ENCODE data around the gene TCL1A. TPM values are rescaled to one million over a fixed set of nuclear protein-coding genes. Genes with fewer than 3 reads are reported as not detected.

TCL1A gene
- total and polyA plus RNA-seq, 4 donors, result 0.14 to 17.2 (median 0.68) TPM

DNA sequence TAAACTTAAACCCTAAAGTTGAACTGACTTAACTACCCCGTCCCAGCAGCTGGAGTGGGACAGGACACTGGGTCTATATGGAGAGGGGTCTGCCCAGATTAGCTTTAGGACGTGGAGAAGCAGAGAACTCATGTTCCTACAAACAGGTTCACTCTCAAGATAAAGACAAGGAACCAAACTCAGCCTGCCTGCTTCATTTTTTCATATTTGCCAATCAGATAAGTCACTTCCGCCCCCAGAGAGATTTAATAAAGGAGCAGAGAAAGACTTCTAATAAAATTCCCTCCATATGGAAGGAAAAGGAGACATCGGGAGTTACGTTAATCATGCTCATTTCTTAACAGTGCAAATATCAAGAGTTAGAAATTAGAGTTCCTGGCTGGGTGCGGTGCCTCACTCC, 42.2 kb upstream of the TCL1A start (continued):
- TF ChIP-seq HNF4G (IDR thresholded peaks at IDR 0.05), result no peak

- Histone ChIP-seq H3K9ac (ENCODE audit: low read depth in 1 of 2, low read length in 2 of 2) (no peak overlapping the region), H3K27me3 (ENCODE audit: control insufficient read depth in 4 of 4, insufficient read depth in 4 of 4, low read length in 3 of 4) (peaks cover 0 to 3% (median 0%) of the 10 kb centered on the region in 4 donors), H3K4me3 (ENCODE audit: low read depth in 1 of 3, low read length in 3 of 3) (no peak overlapping the region), H3K4me1 (ENCODE audit: control insufficient read depth in 4 of 4, insufficient read depth in 4 of 4, low read length in 3 of 4) (no peaks in the 10 kb centered on the region), H3K9me3 (ENCODE audit: control insufficient read depth in 4 of 4, low read length in 3 of 4) (peaks cover 0 to 2% (median 0%) of the 10 kb centered on the region in 4 donors), H3K27ac (ENCODE audit: low read depth in 1 of 2, low read length in 2 of 2) (no peak overlapping the region), H3K36me3 (ENCODE audit: control insufficient read depth in 4 of 4, insufficient read depth in 3 of 4, low read depth in 1 of 4, low read length in 3 of 4) (no peaks in the 10 kb centered on the region)
- 84% methylated on average over 4 of the region's 4 CpGs for WGBS
- no peak for DNase-seq (ENCODE audit: low spot score)
- TF ChIP-seq HNF4G (IDR thresholded peaks at IDR 0.05), result no peak
Observed at GRCh38 chr14:95741781-95742180, 27.9 kb upstream of the TCL1A start.

DNA sequence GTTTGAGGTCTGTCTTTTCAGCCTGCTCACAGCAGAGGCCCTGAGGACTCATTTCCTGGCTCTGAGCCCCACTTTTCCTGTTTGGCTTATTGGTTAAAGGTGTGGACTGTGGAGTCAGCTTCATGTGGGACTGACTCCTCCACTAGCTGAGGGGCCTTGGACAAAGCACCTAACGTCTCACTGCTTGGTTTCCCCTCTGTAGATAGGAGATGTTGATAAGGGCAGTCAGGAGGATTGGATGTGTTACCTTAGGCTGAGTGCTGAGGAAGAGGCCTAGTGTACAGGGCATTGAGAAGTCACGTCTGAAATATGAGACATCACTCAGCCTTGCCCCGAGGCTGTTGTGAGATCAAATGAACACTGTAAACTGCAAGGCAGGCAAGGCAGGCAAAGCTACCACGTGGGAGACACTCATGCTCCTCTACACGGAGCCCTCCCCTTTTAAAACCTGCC, 27.1 kb upstream of the TCL1A start:
- H3K27ac ChIP-seq (ENCODE audit: low read depth in 1 of 2, low read length in 2 of 2), result no peak overlapping the region
- H3K4me3 ChIP-seq (ENCODE audit: low read depth in 1 of 3, low read length in 3 of 3), result no peak overlapping the region
- WGBS, result 30% methylated on average over 5 of the region's 5 CpGs
- DNase-seq (ENCODE audit: low spot score), result no peak
- H3K4me1 ChIP-seq (ENCODE audit: control insufficient read depth in 4 of 4, insufficient read depth in 4 of 4, low read length in 3 of 4), result no peaks in the 10 kb centered on the region
- H3K9ac ChIP-seq (ENCODE audit: low read depth in 1 of 2, low read length in 2 of 2), result no peak overlapping the region
- H3K27me3 ChIP-seq (ENCODE audit: control insufficient read depth in 4 of 4, insufficient read depth in 4 of 4, low read length in 3 of 4), result peaks cover 0 to 4% (median 1%) of the 10 kb centered on the region in 4 donors
- H3K36me3 ChIP-seq (ENCODE audit: control insufficient read depth in 4 of 4, insufficient read depth in 3 of 4, low read depth in 1 of 4, low read length in 3 of 4), result no peaks in the 10 kb centered on the region
- TF ChIP-seq HNF4G (IDR thresholded peaks at IDR 0.05) (no peak), REST (IDR thresholded peaks at IDR 0.05) (no peak), FOXA1 (IDR thresholded peaks at IDR 0.05) (no peak), MAX (IDR thresholded peaks at IDR 0.05) (no peak), GABPA (IDR thresholded peaks at IDR 0.05 in 1 of 2, conservative IDR thresholded peaks at IDR 0.05 in 1 of 2) (no peak), NR2F2 (IDR thresholded peaks at IDR 0.05) (no peak)
- peaks cover 0 to 2% (median 0%) of the 10 kb centered on the region in 4 donors for H3K9me3 ChIP-seq (ENCODE audit: control insufficient read depth in 4 of 4, low read length in 3 of 4)

DNA sequence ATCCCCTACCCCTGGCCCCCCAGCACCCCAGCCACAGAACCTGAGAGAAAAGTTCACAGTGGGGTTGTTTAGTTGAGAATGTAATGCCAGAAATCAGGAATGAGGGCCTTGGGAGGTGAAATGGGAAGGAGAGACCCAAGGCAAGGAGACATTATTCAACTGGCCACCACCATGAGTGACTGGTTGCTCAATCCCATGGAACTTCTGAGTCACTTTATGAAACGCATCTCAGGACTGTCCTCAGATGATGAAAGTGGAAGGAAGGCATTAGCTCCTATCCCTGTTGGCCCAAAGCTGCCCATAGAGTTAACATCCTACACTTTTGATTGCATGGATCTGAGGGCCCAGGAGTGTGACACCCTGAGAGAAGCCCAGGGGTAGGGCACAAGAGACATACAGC, 25.4 kb upstream of the TCL1A start:
- no peaks in the 10 kb centered on the region for H3K4me1 ChIP-seq (ENCODE audit: control insufficient read depth in 4 of 4, insufficient read depth in 4 of 4, low read length in 3 of 4)
- DNase-seq (ENCODE audit: low spot score), result no peak
- no peaks in the 10 kb centered on the region for H3K36me3 ChIP-seq (ENCODE audit: control insufficient read depth in 4 of 4, insufficient read depth in 3 of 4, low read depth in 1 of 4, low read length in 3 of 4)
- H3K4me3 ChIP-seq (ENCODE audit: low read depth in 1 of 3, low read length in 3 of 3), result no peak overlapping the region
- no peak overlapping the region for H3K27ac ChIP-seq (ENCODE audit: low read depth in 1 of 2, low read length in 2 of 2)
- WGBS, result 72% methylated on average over 1 of the region's 1 CpG
- H3K27me3 ChIP-seq (ENCODE audit: control insufficient read depth in 4 of 4, insufficient read depth in 4 of 4, low read length in 3 of 4), result peaks cover 0 to 5% (median 1%) of the 10 kb centered on the region in 4 donors
- H3K9ac ChIP-seq (ENCODE audit: low read depth in 1 of 2, low read length in 2 of 2), result no peak overlapping the region
- peaks cover 0 to 2% (median 0%) of the 10 kb centered on the region in 4 donors for H3K9me3 ChIP-seq (ENCODE audit: control insufficient read depth in 4 of 4, low read length in 3 of 4)
- TF ChIP-seq CTCF (IDR thresholded peaks at IDR 0.05; ENCODE audit: low read depth, low read length, missing input control) (no peak), NR2F2 (IDR thresholded peaks at IDR 0.05) (no peak), FOXA2 (IDR thresholded peaks at IDR 0.05) (no peak), MAX (IDR thresholded peaks at IDR 0.05) (no peak), FOXA1 (IDR thresholded peaks at IDR 0.05) (no peak), RXRA (IDR thresholded peaks at IDR 0.05) (no peak), HNF4A (conservative IDR thresholded peaks at IDR 0.05) (no peak), SP1 (IDR thresholded peaks at IDR 0.05) (no peak), RAD21 (IDR thresholded peaks at IDR 0.05) (no peak), EGR1 (IDR thresholded peaks at IDR 0.05; ENCODE audit: low read depth in 2 of 2) (no peak), REST (IDR thresholded peaks at IDR 0.05) (no peak), HNF4G (IDR thresholded peaks at IDR 0.05) (no peak)
- TF ChIP-seq, protein P1, sequence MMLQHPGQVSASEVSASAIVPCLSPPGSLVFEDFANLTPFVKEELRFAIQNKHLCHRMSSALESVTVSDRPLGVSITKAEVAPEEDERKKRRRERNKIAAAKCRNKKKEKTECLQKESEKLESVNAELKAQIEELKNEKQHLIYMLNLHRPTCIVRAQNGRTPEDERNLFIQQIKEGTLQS (IDR thresholded peaks at IDR 0.05), result no peak

Data from liver (tissue), 9 donors.